ENCODE results near the gene SLCO6A1.

The SLCO6A1 gene

GRCh38 chr5:102539562-102539961 lies 40.8 kb upstream of the SLCO6A1 start:
- POLR2A ChIA-PET, result no interaction called here
- TF ChIP-seq, protein P1, sequence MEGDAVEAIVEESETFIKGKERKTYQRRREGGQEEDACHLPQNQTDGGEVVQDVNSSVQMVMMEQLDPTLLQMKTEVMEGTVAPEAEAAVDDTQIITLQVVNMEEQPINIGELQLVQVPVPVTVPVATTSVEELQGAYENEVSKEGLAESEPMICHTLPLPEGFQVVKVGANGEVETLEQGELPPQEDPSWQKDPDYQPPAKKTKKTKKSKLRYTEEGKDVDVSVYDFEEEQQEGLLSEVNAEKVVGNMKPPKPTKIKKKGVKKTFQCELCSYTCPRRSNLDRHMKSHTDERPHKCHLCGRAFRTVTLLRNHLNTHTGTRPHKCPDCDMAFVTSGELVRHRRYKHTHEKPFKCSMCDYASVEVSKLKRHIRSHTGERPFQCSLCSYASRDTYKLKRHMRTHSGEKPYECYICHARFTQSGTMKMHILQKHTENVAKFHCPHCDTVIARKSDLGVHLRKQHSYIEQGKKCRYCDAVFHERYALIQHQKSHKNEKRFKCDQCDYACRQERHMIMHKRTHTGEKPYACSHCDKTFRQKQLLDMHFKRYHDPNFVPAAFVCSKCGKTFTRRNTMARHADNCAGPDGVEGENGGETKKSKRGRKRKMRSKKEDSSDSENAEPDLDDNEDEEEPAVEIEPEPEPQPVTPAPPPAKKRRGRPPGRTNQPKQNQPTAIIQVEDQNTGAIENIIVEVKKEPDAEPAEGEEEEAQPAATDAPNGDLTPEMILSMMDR (IDR thresholded peaks at IDR 0.05; ENCODE audit: control extremely low read depth, extremely low read depth, low read depth, missing control alignments), result no peak
- no peak for DNase-seq (ENCODE audit: extremely low spot score)
- CTCF ChIA-PET, result interaction anchor here (0.9 to 1.3 kb wide), 2 partner anchors 10 to 685 kb away, joined by 3 to 5 read pairs; no protein-coding TSS in a partner anchor

DNA sequence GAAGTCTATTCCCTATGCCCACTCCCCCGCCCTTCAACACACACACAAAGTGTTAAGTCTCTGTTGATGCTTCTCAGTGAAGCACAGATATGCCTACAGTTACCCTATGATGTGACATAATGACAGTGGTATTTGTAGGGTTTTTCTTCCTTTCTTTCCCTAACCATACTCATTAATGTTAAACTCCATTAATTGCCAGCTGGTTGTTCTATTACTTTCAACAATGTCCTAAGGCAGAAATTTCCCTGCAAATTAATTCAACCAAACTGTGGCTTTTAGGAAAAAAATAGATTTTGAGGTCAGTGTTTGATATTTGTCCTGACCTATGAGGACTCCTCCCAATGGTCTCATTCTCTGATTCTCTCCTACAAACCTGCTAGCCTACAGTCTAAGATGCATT lies 38.2 kb upstream of the SLCO6A1 start:
- TF ChIP-seq, protein P1 (IDR thresholded peaks at IDR 0.05; ENCODE audit: control extremely low read depth, extremely low read depth, low read depth, missing control alignments), result no peak
- no peak for DNase-seq (ENCODE audit: extremely low spot score)
- CTCF ChIA-PET, result interaction anchor here (1.0 to 1.9 kb wide), 5 partner anchors 9 to 688 kb away, joined by 4 to 9 read pairs (median 5); no protein-coding TSS in a partner anchor
- POLR2A ChIA-PET, result no interaction called here

- ChIA-PET POLR2A (no interaction called here), CTCF (interaction anchor here (1.0 to 1.9 kb wide), 5 partner anchors 9 to 688 kb away, joined by 3 to 5 read pairs (median 5); no protein-coding TSS in a partner anchor)
- DNase-seq (ENCODE audit: extremely low spot score), result peak; percentile 4
- TF ChIP-seq, protein P1 (IDR thresholded peaks at IDR 0.05; ENCODE audit: control extremely low read depth, extremely low read depth, low read depth, missing control alignments), result peak; percentile 19
Observed at GRCh38 chr5:102536323-102536928, 37.6 kb upstream of the SLCO6A1 start.

GRCh38 chr5:102532123-102532522 lies 33.3 kb upstream of the SLCO6A1 start:
- no peak for DNase-seq (ENCODE audit: extremely low spot score)
- POLR2A ChIA-PET, result no interaction called here
- CTCF ChIA-PET, result interaction anchor here (1.4 to 2.1 kb wide), 2 partner anchors 10 to 16 kb away, joined by 4 to 10 read pairs; no protein-coding TSS in a partner anchor
- TF ChIP-seq, protein P1 (IDR thresholded peaks at IDR 0.05; ENCODE audit: control extremely low read depth, extremely low read depth, low read depth, missing control alignments), result no peak

DNA sequence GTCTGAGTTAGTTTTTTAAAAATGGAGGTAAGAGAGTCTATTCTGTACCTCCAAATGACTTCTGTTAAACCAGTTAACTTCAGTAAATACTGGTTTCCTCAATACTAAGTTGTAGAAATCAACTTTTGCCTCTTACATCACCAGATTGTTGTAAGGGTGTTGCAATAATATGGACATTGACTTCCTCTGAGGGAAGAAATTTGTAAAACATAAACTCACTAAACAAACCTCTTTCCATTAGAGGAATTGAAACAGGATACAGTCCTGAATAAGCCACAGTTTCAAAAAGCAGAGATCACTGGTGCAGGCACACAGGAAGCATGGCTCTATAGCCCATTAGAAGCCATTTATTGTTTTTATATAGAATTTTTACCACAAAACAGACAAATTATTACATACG lies 32.7 kb upstream of the SLCO6A1 start:
- no peak for DNase-seq (ENCODE audit: extremely low spot score)
- TF ChIP-seq, protein P1 (IDR thresholded peaks at IDR 0.05; ENCODE audit: control extremely low read depth, extremely low read depth, low read depth, missing control alignments), result no peak
- ChIA-PET POLR2A (no interaction called here), CTCF (interaction anchor here (1.4 to 2.1 kb wide), 2 partner anchors 10 to 16 kb away, joined by 4 to 10 read pairs; no protein-coding TSS in a partner anchor)

DNA sequence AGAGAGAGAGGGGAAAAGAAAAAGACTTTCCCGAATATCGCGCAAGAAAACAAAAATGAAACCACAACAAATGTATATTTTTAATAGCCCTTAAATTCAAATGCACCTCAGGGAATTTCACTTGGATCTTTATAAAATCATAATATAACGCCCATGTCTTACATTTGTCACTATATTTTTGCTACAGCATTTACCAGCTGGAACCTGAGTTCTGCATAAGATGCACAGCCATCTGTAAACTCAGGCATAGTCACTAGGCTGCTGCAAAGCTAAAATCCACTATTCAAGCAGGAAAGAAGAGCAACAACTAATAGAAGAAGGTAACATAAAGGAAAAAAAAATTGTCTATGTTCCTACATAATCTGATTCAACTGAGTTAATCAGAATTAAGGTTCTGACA lies 30.6 kb upstream of the SLCO6A1 start:
- CTCF ChIA-PET, result no interaction called here
- POLR2A ChIA-PET, result no interaction called here
- no peak for DNase-seq (ENCODE audit: extremely low spot score)
- TF ChIP-seq, protein P1 (IDR thresholded peaks at IDR 0.05; ENCODE audit: control extremely low read depth, extremely low read depth, low read depth, missing control alignments), result no peak
